Fibroblast of lung (primary cell): ENCODE results near the gene COL2A1. TPM values are rescaled to one million over a fixed set of nuclear protein-coding genes. Genes with fewer than 3 reads are reported as not detected.
A peak's percentile ranks its signal among the peaks of the same experiment; 100 is the strongest.

ENCODE experiments used
- DNase-seq, 2 donors: peaks; one replicate each; pipeline versions ENCODE4 v3.0.0 to v3.0.0-alpha.2; 2010; ENCODE audit warnings: low read depth in 2 of 2
- H2AFZ ChIP-seq: 2 replicates; pipeline ENCODE4 v1.5.1; 2012; ENCODE audit warnings: low read length, control low read depth, inconsistent platforms
- H3K27ac ChIP-seq: 2 replicates; pipeline ENCODE4 v1.5.1; 2011; ENCODE audit warnings: low read length, control low read depth; ENCODE audit not compliant: insufficient read depth
- H3K27me3 ChIP-seq: 2 replicates; pipeline ENCODE4 v1.5.1; 2011; ENCODE audit warnings: mild to moderate bottlenecking, low read length; ENCODE audit not compliant: control insufficient read depth, insufficient read depth
- H3K36me3 ChIP-seq: 2 replicates; pipeline ENCODE4 v1.5.1; 2011; ENCODE audit warnings: low read length; ENCODE audit not compliant: control insufficient read depth, insufficient read depth
- H3K4me1 ChIP-seq: 2 replicates; pipeline ENCODE4 v1.5.1; 2011; ENCODE audit warnings: low read length; ENCODE audit not compliant: control insufficient read depth, insufficient read depth; ENCODE audit errors: extremely low read depth
- H3K4me2 ChIP-seq: 2 replicates; pipeline ENCODE4 v1.5.1; 2011; ENCODE audit warnings: low read length, control low read depth; ENCODE audit not compliant: insufficient read depth; ENCODE audit errors: extremely low read depth
- H3K4me3 ChIP-seq, 4 experiments: fragments of 200-600 bp in 1 of 4; sonication (generic) in 1 of 4; replicated peaks in 1 of 4; 2 replicates each; pipeline ENCODE4 v1.5.1; 2011 to 2016; ENCODE audit warnings: low read length in 4 of 4, low read depth in 3 of 4, mild to moderate bottlenecking in 3 of 4, control low read depth in 2 of 4, inconsistent platforms in 1 of 4, mixed read lengths in 1 of 4; ENCODE audit not compliant: insufficient read depth in 1 of 4; ENCODE audit errors: control extremely low read depth in 1 of 4
- H3K79me2 ChIP-seq: 2 replicates; pipeline ENCODE4 v1.5.1; 2012; ENCODE audit warnings: mild to moderate bottlenecking, low read length, inconsistent platforms; ENCODE audit not compliant: control insufficient read depth, insufficient read depth
- H3K9ac ChIP-seq: 2 replicates; pipeline ENCODE4 v1.5.1; 2011; ENCODE audit warnings: mild to moderate bottlenecking, low read length, control low read depth; ENCODE audit not compliant: insufficient read depth
- H3K9me3 ChIP-seq: 2 replicates; pipeline ENCODE4 v1.5.1; 2012; ENCODE audit warnings: low read depth, low read length; ENCODE audit not compliant: control insufficient read depth, insufficient read depth
- H4K20me1 ChIP-seq: 2 replicates; pipeline ENCODE4 v1.5.1; 2011; ENCODE audit warnings: low read length; ENCODE audit not compliant: control insufficient read depth, insufficient read depth; ENCODE audit errors: extremely low read depth
- EZH2 ChIP-seq: IDR thresholded peaks from 2 replicates; pipeline ENCODE4 v1.5.1; 2012; ENCODE audit warnings: low read length, control low read depth, mild to moderate bottlenecking; ENCODE audit errors: missing control alignments
- polyA plus RNA-seq, 2 donors: library from polyadenylated mRNA; depleted of rRNA in 1 of 2; stranded (reverse) in 1 of 2; unstranded in 1 of 2; fragments of >200 nt; gene quantifications; 2 replicates each; pipeline ENCODE4 v1.2.1, GENCODE V29; 2011 to 2012; ENCODE audit warnings: missing spikeins in 1 of 2
- total RNA-seq: library from RNA; depleted of rRNA; stranded (reverse); fragments of >200 nt; gene quantifications from 2 replicates; pipeline ENCODE4 v1.2.1, GENCODE V29; 2014
- TF ChIP-seq, protein P1 (sequence below), 2 donors: IDR thresholded peaks in 1 of 2; conservative IDR thresholded peaks in 1 of 2; 1 replicate in 1 of 2; 2 replicates in 1 of 2; pipeline ENCODE4 v1.5.1; 2011 to 2012; ENCODE audit warnings: low read length in 2 of 2, control low read depth in 1 of 2, inconsistent platforms in 1 of 2, low read depth in 1 of 2, mild to moderate bottlenecking in 1 of 2

The COL2A1 gene
- total and polyA plus RNA-seq, 2 donors (not counting 1 experiment from before 2014, with no cell fraction given) = not detected

GRCh38 chr12:47991106-47992061 is 12.9 kb downstream of the COL2A1 start:
- no peaks in the 10 kb centered on the region for H3K4me1 ChIP-seq
- H3K36me3 ChIP-seq = no peaks in the 10 kb centered on the region
- no peaks in the 10 kb centered on the region for H3K79me2 ChIP-seq
- peaks cover 36% of the 10 kb centered on the region for H3K27me3 ChIP-seq
- no peak overlapping the region for H2AFZ ChIP-seq
- no peak for DNase-seq
- TF ChIP-seq, protein P1, sequence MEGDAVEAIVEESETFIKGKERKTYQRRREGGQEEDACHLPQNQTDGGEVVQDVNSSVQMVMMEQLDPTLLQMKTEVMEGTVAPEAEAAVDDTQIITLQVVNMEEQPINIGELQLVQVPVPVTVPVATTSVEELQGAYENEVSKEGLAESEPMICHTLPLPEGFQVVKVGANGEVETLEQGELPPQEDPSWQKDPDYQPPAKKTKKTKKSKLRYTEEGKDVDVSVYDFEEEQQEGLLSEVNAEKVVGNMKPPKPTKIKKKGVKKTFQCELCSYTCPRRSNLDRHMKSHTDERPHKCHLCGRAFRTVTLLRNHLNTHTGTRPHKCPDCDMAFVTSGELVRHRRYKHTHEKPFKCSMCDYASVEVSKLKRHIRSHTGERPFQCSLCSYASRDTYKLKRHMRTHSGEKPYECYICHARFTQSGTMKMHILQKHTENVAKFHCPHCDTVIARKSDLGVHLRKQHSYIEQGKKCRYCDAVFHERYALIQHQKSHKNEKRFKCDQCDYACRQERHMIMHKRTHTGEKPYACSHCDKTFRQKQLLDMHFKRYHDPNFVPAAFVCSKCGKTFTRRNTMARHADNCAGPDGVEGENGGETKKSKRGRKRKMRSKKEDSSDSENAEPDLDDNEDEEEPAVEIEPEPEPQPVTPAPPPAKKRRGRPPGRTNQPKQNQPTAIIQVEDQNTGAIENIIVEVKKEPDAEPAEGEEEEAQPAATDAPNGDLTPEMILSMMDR (conservative IDR thresholded peaks at IDR 0.05 in 1 of 2, IDR thresholded peaks at IDR 0.05 in 1 of 2; ENCODE audit: low read depth in 1 of 2, low read length in 2 of 2) = no peak
- no peak for TF ChIP-seq EZH2
- H3K4me3 ChIP-seq = no peak overlapping the region
- peaks cover 1% of the 10 kb centered on the region for H4K20me1 ChIP-seq
- no peak overlapping the region for H3K4me2 ChIP-seq
- H3K27ac ChIP-seq = no peak overlapping the region
- H3K9me3 ChIP-seq = no peaks in the 10 kb centered on the region
- H3K9ac ChIP-seq = no peak overlapping the region

DNA sequence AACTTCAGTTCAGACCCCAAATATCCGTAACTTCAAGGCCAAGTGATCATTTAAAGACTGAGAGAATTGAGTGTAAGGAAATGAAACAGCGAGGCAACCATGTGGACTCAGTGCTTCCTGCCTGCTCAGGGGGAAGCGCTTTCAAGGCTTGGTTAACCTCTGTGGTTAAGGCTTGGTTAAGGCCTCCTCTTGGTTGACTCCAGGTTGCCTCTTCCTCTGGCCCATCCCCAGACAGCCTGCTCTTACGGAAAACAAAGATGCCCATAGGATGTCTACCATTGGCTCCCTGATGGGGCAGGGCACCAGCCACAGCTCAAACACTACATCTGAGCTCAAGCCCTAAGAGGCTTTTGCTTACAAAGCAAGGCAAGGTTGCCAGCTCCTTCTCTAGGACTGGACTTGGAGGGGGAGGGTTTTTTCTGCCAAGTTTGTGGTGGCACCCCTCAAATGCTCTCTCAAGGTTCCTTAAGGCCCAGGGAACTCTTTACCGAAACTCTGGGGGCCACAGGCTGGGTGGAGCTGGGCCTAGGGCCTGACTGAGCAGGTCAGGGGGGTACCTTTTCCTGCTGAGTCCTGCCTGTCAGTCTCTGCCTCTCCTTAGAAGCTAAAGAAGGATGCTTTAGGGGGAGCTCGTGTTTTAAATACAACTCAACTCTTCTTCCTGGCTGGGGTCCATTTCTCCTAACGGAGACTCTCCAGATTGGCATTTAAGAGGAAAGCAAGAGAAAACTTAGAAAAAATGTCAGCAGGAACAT is 13.7 kb downstream of the COL2A1 start:
- DNase-seq = peak; percentile 2 to 44
- no peak overlapping the region for H3K27ac ChIP-seq
- no peaks in the 10 kb centered on the region for H3K9me3 ChIP-seq
- H3K79me2 ChIP-seq = no peaks in the 10 kb centered on the region
- H3K4me1 ChIP-seq = no peaks in the 10 kb centered on the region
- no peak overlapping the region for H3K9ac ChIP-seq
- H3K4me2 ChIP-seq = no peak overlapping the region
- no peak for TF ChIP-seq EZH2
- TF ChIP-seq, protein P1 (conservative IDR thresholded peaks at IDR 0.05 in 1 of 2, IDR thresholded peaks at IDR 0.05 in 1 of 2; ENCODE audit: low read depth in 1 of 2, low read length in 2 of 2) = no peak
- H3K4me3 ChIP-seq = no peak overlapping the region
- H2AFZ ChIP-seq = no peak overlapping the region
- peaks cover 1% of the 10 kb centered on the region for H4K20me1 ChIP-seq
- H3K27me3 ChIP-seq = peaks cover 29% of the 10 kb centered on the region
- H3K36me3 ChIP-seq = no peaks in the 10 kb centered on the region

GRCh38 chr12:47989666-47990065 is 14.6 kb downstream of the COL2A1 start:
- no peak overlapping the region for H3K27ac ChIP-seq
- no peaks in the 10 kb centered on the region for H3K79me2 ChIP-seq
- no peak for DNase-seq
- no peak for TF ChIP-seq EZH2
- TF ChIP-seq, protein P1 (conservative IDR thresholded peaks at IDR 0.05 in 1 of 2, IDR thresholded peaks at IDR 0.05 in 1 of 2; ENCODE audit: low read depth in 1 of 2, low read length in 2 of 2) = no peak
- H3K9ac ChIP-seq = no peak overlapping the region
- no peaks in the 10 kb centered on the region for H3K36me3 ChIP-seq
- H2AFZ ChIP-seq = no peak overlapping the region
- no peak overlapping the region for H3K4me2 ChIP-seq
- H3K9me3 ChIP-seq = no peaks in the 10 kb centered on the region
- H3K4me3 ChIP-seq = no peak overlapping the region
- peaks cover 1% of the 10 kb centered on the region for H4K20me1 ChIP-seq
- no peaks in the 10 kb centered on the region for H3K4me1 ChIP-seq
- peaks cover 30% of the 10 kb centered on the region for H3K27me3 ChIP-seq
